ENCODE measurements around the gene CLEC7A. TPM values are rescaled to one million over a fixed set of nuclear protein-coding genes. Genes with fewer than 3 reads are reported as not detected.

Gene CLEC7A
- 1 to 10 TPM; 1.0 to 4.2 (median 1.5) TPM for polyA plus RNA-seq (ENCODE audit: insufficient read length in 10 of 10)
- long read RNA-seq, donor 1, partial matches to known transcripts: 0 of 1 reads
- long read RNA-seq, donor 1, other reads (novel, unspliced or antisense): 0 of 1 reads
- long read RNA-seq, donor 2: 0 reads
- long read RNA-seq, donor 3: 0 reads
- long read RNA-seq, donor 4: 0 reads
- long read RNA-seq, donor 5: 0 reads
- long read RNA-seq, donor 6, partial matches to known transcripts: 5 of 5 reads
- long read RNA-seq, donor 6, other reads (novel, unspliced or antisense): 0 of 5 reads
- long read RNA-seq, donor 7: 0 reads
- long read RNA-seq, donor 8: 0 reads
- long read RNA-seq, donor 9: 0 reads

GRCh38 chr12:10130042-10130441, at the start of gene CLEC7A:
TSS of gene CLEC7A (minus strand) at chr12:10130199. CDS start at chr12:10130082, 117 bp downstream.
- DNase-seq: peak in 1 of 3 donors; percentile 26

GRCh38 chr12:10179776-10180181, 49.8 kb upstream of the CLEC7A start:
- DNase-seq: no peak

DNA sequence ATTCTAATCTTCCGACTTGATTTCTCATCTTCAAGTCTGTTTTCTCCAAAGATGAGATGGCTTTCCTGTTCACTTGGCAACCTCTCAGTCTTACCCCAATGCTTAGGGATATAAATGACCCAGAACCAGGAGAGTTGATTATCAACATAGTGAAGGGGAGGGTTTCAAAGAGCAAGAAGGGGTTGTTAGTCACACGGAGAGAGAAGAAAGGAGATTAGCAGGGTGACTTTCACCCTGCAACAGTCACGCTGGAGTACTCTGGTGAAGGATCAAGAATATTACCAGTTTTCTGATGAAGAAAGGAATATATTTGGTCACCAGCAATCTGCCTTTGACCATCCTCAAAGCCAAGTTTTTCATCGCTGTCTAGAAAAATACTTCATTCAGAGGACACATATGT, 48.8 kb upstream of the CLEC7A start, which contains the start of gene TMEM52B:
Gene TMEM52B, plus strand, starts transcription at position 212 of the 400 bp plus-strand sequence. CDS start 543 bp downstream, outside the sequence.
- DNase-seq: no peak

- DNase-seq: no peak
Measured at GRCh38 chr12:10175846-10176636, 46.0 kb upstream of the CLEC7A start.

DNA sequence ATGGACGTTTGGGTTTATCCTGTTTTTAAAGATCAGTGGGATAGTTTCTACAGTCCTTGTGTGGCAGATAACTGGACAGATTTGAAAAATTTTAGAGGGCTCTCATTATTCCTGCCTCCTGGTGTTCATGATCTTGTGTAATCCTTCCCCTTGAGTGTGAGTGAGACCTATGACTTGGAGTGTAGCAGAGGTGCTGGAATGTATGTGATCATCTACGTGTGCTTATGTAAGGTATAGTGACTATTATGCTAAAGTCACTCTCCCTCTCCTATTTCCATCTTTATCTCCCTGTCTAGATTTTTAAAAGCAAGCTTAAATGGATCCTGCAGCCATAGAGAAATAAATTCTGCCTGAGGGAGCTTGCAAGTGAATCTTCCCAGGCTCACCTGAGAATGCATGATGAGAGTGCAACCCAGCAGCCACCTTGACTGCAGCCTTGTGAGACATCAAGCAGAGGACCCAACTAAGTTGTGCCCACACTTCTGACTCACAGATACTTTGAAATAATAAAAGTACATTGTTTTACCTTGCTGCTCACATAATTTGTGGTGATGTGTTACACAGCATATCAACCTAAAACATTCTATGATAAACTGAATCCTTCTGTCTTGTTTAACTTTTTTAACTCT, 45.1 kb upstream of the CLEC7A start:
- DNase-seq: no peak

DNA sequence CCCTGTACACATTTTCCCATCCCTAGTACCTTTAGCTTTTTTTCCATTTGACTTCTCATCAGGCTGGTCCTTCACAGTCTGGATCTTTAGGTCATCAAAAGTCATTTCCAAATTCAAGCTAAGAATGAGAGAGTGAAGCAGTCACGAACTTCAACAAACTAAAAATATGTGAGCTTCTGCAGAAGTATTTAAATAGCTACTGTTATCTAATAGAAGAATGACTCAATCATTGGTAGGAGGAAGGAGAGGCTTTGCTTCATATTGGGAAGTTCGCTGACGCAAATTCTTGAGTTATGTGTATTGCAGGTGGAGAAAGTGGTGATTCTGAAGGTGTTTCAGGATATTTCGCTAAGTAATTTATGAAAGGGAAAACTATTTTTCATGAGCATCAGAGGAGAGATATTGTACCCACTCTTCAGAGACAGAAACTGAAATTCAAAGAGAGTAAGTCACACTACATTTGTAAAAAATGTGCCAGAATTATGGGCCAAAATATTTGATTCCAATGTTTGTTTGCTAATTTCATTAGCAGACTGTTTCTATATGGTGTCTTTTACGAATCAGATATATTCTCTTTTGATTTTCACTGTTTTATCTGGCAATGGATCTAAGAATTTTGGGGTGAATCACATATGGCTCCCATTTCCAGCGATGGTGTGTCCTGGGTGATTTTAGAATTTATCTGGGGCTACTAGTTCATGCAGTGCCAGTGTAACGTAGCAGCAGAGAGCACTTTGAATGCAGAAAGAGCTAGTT, 42.2 kb upstream of the CLEC7A start, which contains the start of gene OLR1:
Gene OLR1, minus strand, starts transcription at position 160 of the 756 bp plus-strand sequence. Its CDS starts 55 bp downstream, at position 105.
- no peak for DNase-seq

DNA sequence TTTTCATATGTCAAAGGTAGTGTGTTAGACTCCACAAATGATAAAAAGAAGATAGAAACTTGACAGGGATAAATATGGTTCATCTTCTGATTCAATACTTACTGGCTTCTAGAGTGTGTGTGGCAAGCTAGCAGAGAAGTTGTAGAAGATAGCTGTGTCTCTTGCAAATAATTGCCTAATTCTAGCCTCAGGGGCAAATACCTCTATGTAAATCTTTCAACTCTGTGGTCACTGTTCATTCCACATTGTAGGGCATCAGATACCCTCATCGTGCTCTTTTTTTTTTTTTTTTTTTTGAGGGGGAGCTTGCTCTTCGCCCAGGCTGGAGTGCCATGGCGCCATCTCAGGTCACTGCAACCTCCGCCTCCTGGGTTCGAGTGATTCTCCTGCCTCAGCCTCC, 40.2 kb upstream of the CLEC7A start:
- no peak for DNase-seq

DNA sequence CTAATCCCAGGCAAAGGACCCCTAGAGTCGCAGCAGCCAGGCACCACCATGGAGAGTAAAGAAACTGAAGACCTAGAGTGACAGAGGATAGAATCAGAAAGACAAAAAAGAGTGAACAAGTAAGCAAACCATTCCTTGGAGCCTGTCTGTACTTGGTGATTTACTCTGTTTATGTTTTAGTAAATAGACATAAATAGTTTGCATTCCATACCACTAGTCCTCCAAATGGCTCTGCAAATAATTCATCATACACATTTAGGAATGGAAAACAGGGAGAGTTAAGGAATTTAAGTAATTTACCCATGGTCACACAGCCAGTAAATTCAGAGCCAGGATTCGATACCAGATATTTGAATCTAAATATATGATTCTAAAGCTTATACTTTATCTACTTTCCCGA, 39.1 kb upstream of the CLEC7A start:
- peak in 1 of 3 donors; percentile 34 for DNase-seq

GRCh38 chr12:10167599-10167998, 37.6 kb upstream of the CLEC7A start:
- DNase-seq: peak in 1 of 3 donors; percentile 18

DNA sequence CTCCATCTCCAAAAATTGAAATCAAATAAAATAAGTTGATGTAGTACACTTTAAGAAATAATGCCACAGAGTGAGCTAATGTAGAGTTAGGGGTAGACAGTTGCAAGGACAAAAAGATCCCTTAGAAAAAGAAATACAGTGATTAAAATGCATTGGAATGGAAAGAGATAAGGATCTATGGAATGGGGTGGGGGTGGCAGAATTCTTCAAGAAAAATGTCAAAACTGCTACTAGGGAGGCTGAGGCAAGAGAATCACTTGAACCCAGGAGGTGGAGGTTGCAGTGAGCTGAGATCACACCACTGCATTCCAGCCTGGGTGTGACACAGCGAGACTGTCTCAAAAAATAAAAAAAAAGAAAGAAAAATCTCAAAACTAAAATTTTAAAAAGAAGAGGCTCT, 35.4 kb upstream of the CLEC7A start:
- no peak for DNase-seq

GRCh38 chr12:10163084-10163483, 33.1 kb upstream of the CLEC7A start:
- DNase-seq: no peak

DNA sequence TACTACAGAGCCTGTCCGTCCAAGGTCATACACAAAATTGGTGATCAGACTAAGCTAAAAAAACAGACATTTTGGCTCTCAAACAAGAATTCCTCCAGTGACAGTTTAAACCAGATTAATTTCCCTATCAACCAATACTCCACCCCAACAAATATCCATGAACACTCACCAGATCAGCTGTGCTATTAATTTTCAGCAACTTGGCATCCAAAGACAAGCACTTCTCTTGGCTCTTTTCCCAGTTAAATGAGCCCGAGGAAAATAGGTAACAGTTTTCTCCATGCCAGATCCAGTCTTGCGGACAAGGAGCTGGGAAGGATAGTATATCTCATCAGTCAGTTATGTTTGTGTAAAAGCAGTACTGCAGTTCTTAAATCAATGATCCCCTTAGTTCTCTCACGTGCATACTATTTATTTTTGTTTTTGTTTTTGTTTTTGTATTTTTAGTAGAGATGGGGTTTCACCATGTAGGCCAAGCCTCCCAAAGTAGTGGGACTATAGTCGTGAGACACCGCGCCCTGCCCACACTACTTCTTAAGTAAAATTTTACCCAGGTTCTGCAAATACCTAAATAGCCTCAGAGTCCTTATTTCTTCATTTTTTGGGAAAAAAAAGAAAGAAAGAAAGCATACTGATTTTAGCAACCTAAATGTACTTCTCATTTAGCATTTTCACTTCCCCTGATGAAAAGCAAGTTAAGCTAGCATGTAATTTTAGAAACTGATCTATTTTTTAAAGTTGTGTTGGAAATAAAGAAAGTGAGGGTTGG, 30.8 kb upstream of the CLEC7A start:
- no peak for DNase-seq

GRCh38 chr12:10159280-10159679, 29.3 kb upstream of the CLEC7A start:
- no peak for DNase-seq

DNA sequence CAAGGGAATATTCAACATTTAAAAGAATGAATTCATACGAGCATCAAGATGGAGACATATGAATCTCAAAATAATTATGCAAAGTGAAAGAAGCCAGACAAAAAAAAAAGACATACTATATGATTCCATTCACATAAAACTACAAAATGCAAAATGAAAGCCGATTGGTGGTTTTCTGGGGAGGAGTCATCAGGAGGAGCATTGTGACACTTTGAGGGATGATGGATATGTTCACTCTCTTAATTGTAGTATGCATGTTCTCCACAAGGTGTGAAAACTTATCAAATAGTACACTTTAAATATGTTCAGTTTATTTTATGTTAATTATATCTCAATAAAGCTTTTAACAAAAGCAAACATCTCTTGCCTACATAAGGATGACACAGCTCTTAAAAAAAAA, 28.4 kb upstream of the CLEC7A start:
- no peak for DNase-seq

DNA sequence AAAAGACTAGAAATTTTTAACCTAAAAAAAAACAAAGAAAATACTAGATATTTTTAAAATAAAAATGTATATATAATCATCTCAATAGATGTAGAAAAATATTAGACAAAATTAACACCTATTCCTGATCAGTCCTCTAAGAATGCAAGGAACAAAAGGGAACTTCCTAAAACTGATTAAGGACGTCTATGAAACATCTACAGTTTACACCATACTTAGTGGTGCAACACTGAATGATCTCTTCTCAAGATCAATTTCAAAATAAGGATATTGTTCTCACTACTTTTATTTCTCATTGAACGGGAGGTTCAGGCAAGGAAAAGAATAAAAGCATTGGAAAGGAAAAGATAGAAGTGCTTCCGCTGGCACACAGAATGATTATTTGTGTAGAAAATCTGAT, 26.0 kb upstream of the CLEC7A start:
- DNase-seq: no peak

DNA sequence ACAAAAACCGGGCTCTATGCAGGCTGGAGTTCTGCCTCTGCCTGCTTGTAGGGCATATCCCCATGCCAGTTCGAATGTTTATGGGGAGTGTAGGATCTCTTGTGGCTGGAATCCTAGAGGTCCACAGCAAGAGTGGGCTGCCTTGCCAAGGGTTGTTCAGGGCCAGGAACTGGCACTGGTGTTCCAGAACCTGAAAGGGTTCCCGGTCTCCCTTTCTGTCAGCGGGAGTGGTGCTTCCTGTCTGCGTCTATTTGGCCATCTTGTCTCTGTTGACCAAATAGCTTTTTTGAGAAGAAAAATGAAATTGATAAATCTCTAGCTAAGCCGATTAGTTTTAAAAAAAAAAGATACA, 24.1 kb upstream of the CLEC7A start:
- DNase-seq: no peak

DNA sequence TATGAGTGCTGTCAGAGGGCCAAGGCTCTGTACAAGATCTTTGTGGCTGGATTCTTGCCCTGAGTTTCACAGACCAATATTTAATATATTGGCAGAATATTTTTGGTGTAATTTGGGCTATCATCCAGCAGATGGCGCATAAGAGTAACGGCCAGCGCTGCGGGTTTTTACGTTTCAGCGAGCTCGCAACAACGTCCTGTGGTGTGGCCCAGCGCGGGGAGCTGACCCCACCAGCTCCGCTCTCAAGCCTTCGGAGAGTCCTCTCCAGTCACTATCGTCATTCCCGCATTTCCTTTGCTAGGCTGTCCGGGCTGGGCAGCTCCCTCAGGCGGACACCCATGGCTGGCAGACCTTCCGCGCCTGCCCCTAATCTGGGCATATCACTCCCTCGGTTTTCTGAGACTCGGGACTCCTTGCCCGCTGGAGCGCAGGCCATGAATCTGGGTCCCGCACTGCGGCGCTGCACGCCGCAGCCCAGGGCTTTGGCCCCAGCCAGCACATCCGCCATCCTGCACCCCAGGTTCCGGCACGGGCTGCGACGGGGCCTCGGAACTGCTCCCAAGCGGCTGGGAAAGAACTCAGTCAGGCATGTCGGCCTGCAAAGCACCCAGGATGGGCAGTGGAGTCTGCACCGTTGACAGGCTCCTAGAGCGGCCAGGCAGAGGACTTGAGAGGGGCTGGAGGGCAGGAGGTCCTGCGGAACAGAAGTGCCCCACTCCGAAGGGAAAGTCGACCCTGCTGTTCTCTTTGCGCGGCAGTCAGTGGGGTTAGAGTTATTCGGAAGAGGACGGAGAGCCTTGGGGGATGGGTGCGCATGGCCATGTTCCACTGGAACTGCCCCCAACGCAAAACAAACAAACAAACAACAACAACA, 23.5 kb upstream of the CLEC7A start:
- peak; percentile 59 to 92 (median 79) for DNase-seq

- DNase-seq: no peak
Measured at GRCh38 chr12:10151621-10152020, 21.6 kb upstream of the CLEC7A start.

DNA sequence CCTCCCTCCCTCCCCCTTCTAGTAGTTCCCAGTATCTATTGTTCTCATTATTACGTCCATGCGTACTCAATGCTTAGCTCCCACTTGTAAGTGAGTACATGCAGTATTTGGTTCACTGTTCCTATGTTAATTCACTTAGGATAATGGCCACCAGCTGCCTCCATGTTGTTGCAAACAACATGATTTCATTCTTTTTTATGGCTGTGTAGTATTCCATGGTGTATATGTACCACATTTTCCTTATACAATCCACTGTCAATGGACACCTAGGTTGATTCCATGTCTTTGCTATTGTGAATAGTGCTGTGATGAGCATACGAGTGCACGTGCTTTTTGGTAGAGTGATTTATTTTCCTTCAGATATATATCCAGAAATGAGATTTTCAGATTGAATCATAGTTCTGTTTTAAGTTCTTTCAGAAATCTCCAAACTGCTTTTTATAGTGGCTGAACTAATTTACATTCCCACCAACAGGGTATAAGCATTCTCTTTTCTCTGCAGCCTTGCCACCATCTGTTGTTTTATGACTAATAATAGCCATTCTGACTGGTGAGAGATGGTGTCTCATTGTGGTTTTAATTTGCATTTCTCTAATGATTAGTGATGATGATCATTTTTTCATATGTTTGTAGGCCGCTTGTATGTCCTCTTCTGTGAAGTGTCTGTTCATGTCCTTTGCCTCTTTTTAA, 17.9 kb upstream of the CLEC7A start:
- no peak for DNase-seq
